HG03159 (cell line): ENCODE data around the gene PSMA6.
A peak's percentile ranks its signal among the peaks of the same experiment; 100 is the strongest.
"Not testable (repeated sequence)": the region's sequence is repeated elsewhere in the genome, so short reads cannot be mapped to it uniquely, and the experiment has no call there.

ENCODE experiments used
- ATAC-seq: cut with Tn5 transposase; IDR thresholded peaks from one replicate; pipeline ENCODE4 v1.9.1; 2021; ENCODE audit warnings: mild to moderate bottlenecking, moderate library complexity; ENCODE audit not compliant: unreplicated experiment

PSMA6 gene

GRCh38 chr14:35292051-35292769 lies at the start of gene PSMA6:
PSMA6 (plus strand) TSS chr14:35292382; CDS start chr14:35292477, 95 bp downstream.
- ATAC-seq: peak; percentile 85

GRCh38 chr14:35242599-35243311 lies 49.4 kb upstream of the PSMA6 start:
- no peak for ATAC-seq

- no peak for ATAC-seq
Measured at GRCh38 chr14:35243956-35244355, 48.2 kb upstream of the PSMA6 start.

- no peak for ATAC-seq
Measured at GRCh38 chr14:35244542-35244941, 47.6 kb upstream of the PSMA6 start.

GRCh38 chr14:35245051-35245450 lies 47.1 kb upstream of the PSMA6 start:
- no peak for ATAC-seq

- no peak for ATAC-seq
Measured at GRCh38 chr14:35247777-35248475, 44.3 kb upstream of the PSMA6 start.

- ATAC-seq: no peak
Measured at GRCh38 chr14:35248476-35248788, 43.8 kb upstream of the PSMA6 start.

- ATAC-seq: no peak
Measured at GRCh38 chr14:35250319-35250718, 41.9 kb upstream of the PSMA6 start.

- ATAC-seq: no peak
Measured at GRCh38 chr14:35252451-35252868, 39.7 kb upstream of the PSMA6 start.

GRCh38 chr14:35253056-35253455 lies 39.1 kb upstream of the PSMA6 start:
- not testable (repeated sequence) for ATAC-seq

- ATAC-seq: not testable (repeated sequence)
Measured at GRCh38 chr14:35254034-35254622, 38.1 kb upstream of the PSMA6 start.

- no peak for ATAC-seq
Measured at GRCh38 chr14:35254736-35255135, 37.4 kb upstream of the PSMA6 start.

- no peak for ATAC-seq
Measured at GRCh38 chr14:35255711-35256110, 36.5 kb upstream of the PSMA6 start.

- no peak for ATAC-seq
Measured at GRCh38 chr14:35257809-35258208, 34.4 kb upstream of the PSMA6 start.

GRCh38 chr14:35258420-35258819 lies 33.8 kb upstream of the PSMA6 start:
- ATAC-seq: no peak

GRCh38 chr14:35261774-35262173 lies 30.4 kb upstream of the PSMA6 start:
- ATAC-seq: no peak

- ATAC-seq: no peak
Measured at GRCh38 chr14:35262436-35262835, 29.7 kb upstream of the PSMA6 start.

- ATAC-seq: no peak
Measured at GRCh38 chr14:35268946-35269345, 23.2 kb upstream of the PSMA6 start.

GRCh38 chr14:35274805-35275204 lies 17.4 kb upstream of the PSMA6 start:
- ATAC-seq: no peak

GRCh38 chr14:35277179-35277578 lies 15.0 kb upstream of the PSMA6 start:
- ATAC-seq: no peak

GRCh38 chr14:35279369-35279768 lies 12.8 kb upstream of the PSMA6 start:
- no peak for ATAC-seq

GRCh38 chr14:35281341-35281740 lies 10.8 kb upstream of the PSMA6 start:
- ATAC-seq: no peak
